Activated naive CD8-positive, alpha-beta T cell treated with anti-CD3 and anti-CD28 coated beads, Interleukin-2, amount 50 U/mL, for 24 hours (primary cell): ENCODE data around the gene OR9A4.
"Not testable (repeated sequence)": the region's sequence is repeated elsewhere in the genome, so short reads cannot be mapped to it uniquely, and the experiment has no call there.

Source experiments
- ATAC-seq: fragments of 150-1000 bp; cut with Tn5 transposase; one replicate; pipeline ENCODE4 v1.10.0; 2021
- DNase-seq: peaks from one replicate; pipeline ENCODE4 v3.0.0; 2021
- H3K27ac Mint-ChIP-seq: one replicate; pipeline ENCODE4 v1.8.0; 2021; ENCODE audit warnings: mild to moderate bottlenecking, mixed read lengths
- H3K27me3 Mint-ChIP-seq: one replicate; pipeline ENCODE4 v1.8.0; 2021; ENCODE audit warnings: mixed read lengths
- H3K36me3 Mint-ChIP-seq: one replicate; pipeline ENCODE4 v1.8.0; 2021; ENCODE audit warnings: low read depth, mixed read lengths
- H3K4me1 Mint-ChIP-seq: one replicate; pipeline ENCODE4 v1.8.0; 2021; ENCODE audit warnings: mixed read lengths
- H3K4me3 Mint-ChIP-seq: one replicate; pipeline ENCODE4 v1.8.0; 2021; ENCODE audit warnings: mild to moderate bottlenecking, moderate library complexity, mixed read lengths
- H3K9me3 Mint-ChIP-seq: one replicate; pipeline ENCODE4 v1.8.0; 2021; ENCODE audit warnings: mixed read lengths

Gene OR9A4

GRCh38 chr7:141916099-141916498, at the start of gene OR9A4:
Gene OR9A4 (plus strand): TSS chr7:141916399. CDS start chr7:141918876, 2,477 bp downstream.
- Mint-ChIP-seq H3K9me3 (no peaks in the 10 kb centered on the region), H3K27ac (no peak within 1 kb of the TSS), H3K4me1 (no peaks in the 10 kb centered on the region), H3K36me3 (no peaks in the 10 kb centered on the region), H3K27me3 (peaks cover under 1% of the 10 kb centered on the region), H3K4me3 (no peak within 1 kb of the TSS)
- no peak for DNase-seq
- no peak for ATAC-seq

- no peak overlapping the region for H3K4me3 Mint-ChIP-seq
- ATAC-seq (no peak), DNase-seq (no peak)
- peaks cover 3% of the 10 kb centered on the region for H3K27me3 Mint-ChIP-seq
- no peak overlapping the region for H3K27ac Mint-ChIP-seq
- H3K36me3 Mint-ChIP-seq, result peaks cover 2% of the 10 kb centered on the region
- no peaks in the 10 kb centered on the region for H3K4me1 Mint-ChIP-seq
- no peaks in the 10 kb centered on the region for H3K9me3 Mint-ChIP-seq
These were observed 49.2 kb upstream of the OR9A4 start for GRCh38 chr7:141866974-141867373.

- H3K4me1 Mint-ChIP-seq, result no peaks in the 10 kb centered on the region
- H3K27me3 Mint-ChIP-seq, result no peaks in the 10 kb centered on the region
- H3K36me3 Mint-ChIP-seq, result peaks cover 2% of the 10 kb centered on the region
- no peak for ATAC-seq
- H3K9me3 Mint-ChIP-seq, result no peaks in the 10 kb centered on the region
- H3K4me3 Mint-ChIP-seq, result no peak overlapping the region
- no peak overlapping the region for H3K27ac Mint-ChIP-seq
- DNase-seq, result no peak
These were observed 43.3 kb upstream of the OR9A4 start for GRCh38 chr7:141872931-141873330.

- no peaks in the 10 kb centered on the region for H3K4me1 Mint-ChIP-seq
- H3K27me3 Mint-ChIP-seq, result no peaks in the 10 kb centered on the region
- DNase-seq (no peak), ATAC-seq (no peak)
- no peak overlapping the region for H3K4me3 Mint-ChIP-seq
- H3K9me3 Mint-ChIP-seq, result no peaks in the 10 kb centered on the region
- peaks cover 2% of the 10 kb centered on the region for H3K36me3 Mint-ChIP-seq
- no peak overlapping the region for H3K27ac Mint-ChIP-seq
These were observed 41.4 kb upstream of the OR9A4 start for GRCh38 chr7:141874787-141875186.

GRCh38 chr7:141875453-141875852, 40.7 kb upstream of the OR9A4 start:
- Mint-ChIP-seq H3K27ac (no peak overlapping the region), H3K4me3 (no peak overlapping the region), H3K27me3 (no peaks in the 10 kb centered on the region), H3K36me3 (peaks cover 2% of the 10 kb centered on the region), H3K9me3 (no peaks in the 10 kb centered on the region), H3K4me1 (no peaks in the 10 kb centered on the region)
- no peak for DNase-seq
- ATAC-seq, result no peak

GRCh38 chr7:141876371-141876770, 39.8 kb upstream of the OR9A4 start:
- Mint-ChIP-seq H3K4me1 (no peaks in the 10 kb centered on the region), H3K4me3 (no peak overlapping the region)
- DNase-seq, result no peak

GRCh38 chr7:141877365-141877764, 38.8 kb upstream of the OR9A4 start:
- no peaks in the 10 kb centered on the region for H3K27me3 Mint-ChIP-seq
- H3K4me1 Mint-ChIP-seq, result no peaks in the 10 kb centered on the region
- H3K27ac Mint-ChIP-seq, result no peak overlapping the region
- no peaks in the 10 kb centered on the region for H3K36me3 Mint-ChIP-seq
- H3K9me3 Mint-ChIP-seq, result no peaks in the 10 kb centered on the region
- DNase-seq (no peak), ATAC-seq (no peak)
- no peak overlapping the region for H3K4me3 Mint-ChIP-seq

More at GRCh38 chr7:141876371-141876770, 39.8 kb upstream of the OR9A4 start:
- no peak overlapping the region for H3K27ac Mint-ChIP-seq
- ATAC-seq, result no peak
- no peaks in the 10 kb centered on the region for H3K9me3 Mint-ChIP-seq
- no peaks in the 10 kb centered on the region for H3K27me3 Mint-ChIP-seq
- peaks cover 2% of the 10 kb centered on the region for H3K36me3 Mint-ChIP-seq

- Mint-ChIP-seq H3K27me3 (no peaks in the 10 kb centered on the region), H3K9me3 (no peaks in the 10 kb centered on the region), H3K27ac (no peak overlapping the region), H3K36me3 (no peaks in the 10 kb centered on the region), H3K4me1 (no peaks in the 10 kb centered on the region), H3K4me3 (no peak overlapping the region)
- ATAC-seq, result no peak
- no peak for DNase-seq
These were observed 35.2 kb upstream of the OR9A4 start for GRCh38 chr7:141880960-141881359.

GRCh38 chr7:141884539-141885225, 31.5 kb upstream of the OR9A4 start:
- Mint-ChIP-seq H3K27ac (no peak overlapping the region), H3K4me1 (no peaks in the 10 kb centered on the region), H3K36me3 (no peaks in the 10 kb centered on the region), H3K9me3 (no peaks in the 10 kb centered on the region), H3K27me3 (no peaks in the 10 kb centered on the region), H3K4me3 (no peak overlapping the region)
- peak; percentile 36 for ATAC-seq
- no peak for DNase-seq

- H3K9me3 Mint-ChIP-seq, result no peaks in the 10 kb centered on the region
- H3K36me3 Mint-ChIP-seq, result no peaks in the 10 kb centered on the region
- no peak overlapping the region for H3K4me3 Mint-ChIP-seq
- no peaks in the 10 kb centered on the region for H3K27me3 Mint-ChIP-seq
- DNase-seq, result no peak
- H3K27ac Mint-ChIP-seq, result no peak overlapping the region
- ATAC-seq, result no peak
- no peaks in the 10 kb centered on the region for H3K4me1 Mint-ChIP-seq
These were observed 26.9 kb upstream of the OR9A4 start for GRCh38 chr7:141889321-141889720.

- Mint-ChIP-seq H3K27ac (no peak overlapping the region), H3K36me3 (no peaks in the 10 kb centered on the region), H3K9me3 (no peaks in the 10 kb centered on the region), H3K4me3 (no peak overlapping the region), H3K4me1 (no peaks in the 10 kb centered on the region), H3K27me3 (no peaks in the 10 kb centered on the region)
- ATAC-seq (no peak), DNase-seq (no peak)
These were observed 24.9 kb upstream of the OR9A4 start for GRCh38 chr7:141891336-141891735.

GRCh38 chr7:141899366-141899765, 16.8 kb upstream of the OR9A4 start:
- H3K27ac Mint-ChIP-seq, H3K9me3 Mint-ChIP-seq, H3K36me3 Mint-ChIP-seq, DNase-seq, H3K4me3 Mint-ChIP-seq, ATAC-seq, H3K4me1 Mint-ChIP-seq, H3K27me3 Mint-ChIP-seq: not testable (repeated sequence)

- H3K4me1 Mint-ChIP-seq, result no peaks in the 10 kb centered on the region
- H3K9me3 Mint-ChIP-seq, result no peaks in the 10 kb centered on the region
- DNase-seq (no peak), ATAC-seq (no peak)
- no peaks in the 10 kb centered on the region for H3K36me3 Mint-ChIP-seq
- H3K4me3 Mint-ChIP-seq, result no peak overlapping the region
- no peak overlapping the region for H3K27ac Mint-ChIP-seq
- H3K27me3 Mint-ChIP-seq, result peaks cover 6% of the 10 kb centered on the region
These were observed 9.9 kb upstream of the OR9A4 start for GRCh38 chr7:141906285-141906684.

- Mint-ChIP-seq H3K36me3 (no peaks in the 10 kb centered on the region), H3K27ac (no peak overlapping the region), H3K4me1 (no peaks in the 10 kb centered on the region), H3K9me3 (no peaks in the 10 kb centered on the region), H3K27me3 (peaks cover 4% of the 10 kb centered on the region), H3K4me3 (no peak overlapping the region)
- DNase-seq (no peak), ATAC-seq (no peak)
These were observed 4.8 kb upstream of the OR9A4 start for GRCh38 chr7:141911391-141911790.

- Mint-ChIP-seq H3K27me3 (peaks cover 4% of the 10 kb centered on the region), H3K36me3 (no peaks in the 10 kb centered on the region), H3K9me3 (no peaks in the 10 kb centered on the region), H3K4me3 (no peak overlapping the region), H3K27ac (no peak overlapping the region), H3K4me1 (no peaks in the 10 kb centered on the region)
- DNase-seq (no peak), ATAC-seq (no peak)
These were observed 634 bp upstream of the OR9A4 start for GRCh38 chr7:141915565-141915964.

- H3K4me3 Mint-ChIP-seq, result no peak overlapping the region
- no peaks in the 10 kb centered on the region for H3K27me3 Mint-ChIP-seq
- ATAC-seq (no peak), DNase-seq (no peak)
- no peaks in the 10 kb centered on the region for H3K9me3 Mint-ChIP-seq
- no peaks in the 10 kb centered on the region for H3K36me3 Mint-ChIP-seq
- no peak overlapping the region for H3K27ac Mint-ChIP-seq
- H3K4me1 Mint-ChIP-seq, result no peaks in the 10 kb centered on the region
These were observed 4.1 kb downstream of the OR9A4 start for GRCh38 chr7:141920281-141920680.
